Keratinocyte (primary cell): ENCODE measurements around the gene BTG2.

Experiments
- EZH2 ChIP-seq: IDR thresholded peaks from one replicate; pipeline ENCODE4 v1.6.1; 2012; ENCODE audit warnings: inconsistent platforms, mild to moderate bottlenecking, low read length, moderate library complexity
- TF ChIP-seq, protein P1 (sequence below), 3 experiments: IDR thresholded peaks in 1 of 3; conservative IDR thresholded peaks in 1 of 3; optimal IDR thresholded peaks in 1 of 3; 2 replicates in 2 of 3; 3 replicates in 1 of 3; pipeline versions ENCODE3 to v1.5.1; 2011; ENCODE audit warnings: low read length in 3 of 3, mild to moderate bottlenecking in 3 of 3, moderate library complexity in 2 of 3, control low read depth in 1 of 3, inconsistent platforms in 1 of 3; ENCODE audit not compliant: insufficient read depth in 2 of 3; ENCODE audit errors: extremely low read depth in 1 of 3

DNA sequence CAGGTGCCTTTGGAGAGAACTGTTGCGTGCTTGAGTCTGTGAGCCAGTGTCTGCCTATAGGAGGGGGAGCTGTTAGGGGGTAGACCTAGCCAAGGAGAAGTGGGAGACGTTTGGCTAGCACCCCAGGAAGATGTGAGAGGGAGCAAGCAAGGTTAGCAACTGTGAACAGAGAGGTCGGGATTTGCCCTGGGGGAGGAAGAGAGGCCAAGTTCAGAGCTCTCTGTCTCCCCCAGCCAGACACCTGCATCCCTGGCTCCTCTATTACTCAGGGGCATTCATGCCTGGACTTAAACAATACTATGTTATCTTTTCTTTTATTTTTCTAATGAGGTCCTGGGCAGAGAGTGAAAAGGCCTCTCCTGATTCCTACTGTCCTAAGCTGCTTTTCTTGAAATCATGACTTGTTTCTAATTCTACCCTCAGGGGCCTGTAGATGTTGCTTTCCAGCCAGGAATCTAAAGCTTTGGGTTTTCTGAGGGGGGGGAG, 2.4 kb downstream of the BTG2 start:
- TF ChIP-seq EZH2: no peak
- TF ChIP-seq, protein P1, sequence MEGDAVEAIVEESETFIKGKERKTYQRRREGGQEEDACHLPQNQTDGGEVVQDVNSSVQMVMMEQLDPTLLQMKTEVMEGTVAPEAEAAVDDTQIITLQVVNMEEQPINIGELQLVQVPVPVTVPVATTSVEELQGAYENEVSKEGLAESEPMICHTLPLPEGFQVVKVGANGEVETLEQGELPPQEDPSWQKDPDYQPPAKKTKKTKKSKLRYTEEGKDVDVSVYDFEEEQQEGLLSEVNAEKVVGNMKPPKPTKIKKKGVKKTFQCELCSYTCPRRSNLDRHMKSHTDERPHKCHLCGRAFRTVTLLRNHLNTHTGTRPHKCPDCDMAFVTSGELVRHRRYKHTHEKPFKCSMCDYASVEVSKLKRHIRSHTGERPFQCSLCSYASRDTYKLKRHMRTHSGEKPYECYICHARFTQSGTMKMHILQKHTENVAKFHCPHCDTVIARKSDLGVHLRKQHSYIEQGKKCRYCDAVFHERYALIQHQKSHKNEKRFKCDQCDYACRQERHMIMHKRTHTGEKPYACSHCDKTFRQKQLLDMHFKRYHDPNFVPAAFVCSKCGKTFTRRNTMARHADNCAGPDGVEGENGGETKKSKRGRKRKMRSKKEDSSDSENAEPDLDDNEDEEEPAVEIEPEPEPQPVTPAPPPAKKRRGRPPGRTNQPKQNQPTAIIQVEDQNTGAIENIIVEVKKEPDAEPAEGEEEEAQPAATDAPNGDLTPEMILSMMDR (optimal IDR thresholded peaks at IDR 0.05 in 1 of 3, IDR thresholded peaks at IDR 0.05 in 1 of 3, conservative IDR thresholded peaks at IDR 0.05 in 1 of 3; ENCODE audit: extremely low read depth in 1 of 3, insufficient read depth in 2 of 3, low read length in 3 of 3): no peak
